ENCODE measurements around the gene MCM3.

DNA sequence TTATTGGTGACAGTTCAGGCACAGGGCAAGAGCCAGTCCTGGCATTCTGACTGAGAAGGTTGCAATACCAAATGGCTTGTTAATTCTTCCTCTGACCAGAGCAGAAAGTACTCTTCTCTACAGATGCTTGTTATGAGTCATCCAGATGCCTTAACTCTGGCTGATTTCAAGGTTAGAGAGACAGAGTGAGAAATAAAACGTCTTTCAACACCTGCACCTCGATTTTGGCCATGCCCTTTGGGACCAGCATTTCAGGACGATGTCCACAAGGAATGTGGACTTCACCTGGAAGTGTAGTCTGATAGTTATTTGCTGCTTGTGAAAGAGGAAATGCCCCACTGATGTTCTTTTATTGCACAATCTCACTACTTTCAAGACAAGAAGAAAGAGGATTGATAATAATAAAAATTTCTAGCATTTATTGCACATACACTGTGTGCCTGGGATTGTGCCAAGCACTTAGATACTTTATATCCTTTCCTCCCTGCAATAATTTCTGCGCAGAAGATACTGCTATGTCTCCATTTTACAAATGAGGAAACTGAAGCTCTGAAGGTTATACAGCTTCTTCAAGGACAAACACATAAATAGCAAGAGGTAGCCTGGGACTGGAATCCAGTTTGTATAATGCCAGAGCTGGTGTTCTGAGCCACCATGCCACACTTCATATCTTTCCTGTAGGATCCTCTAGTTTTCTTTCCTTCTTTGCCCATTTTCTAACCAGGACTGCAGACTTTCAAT lies 33.5 kb upstream of the MCM3 start:
- TF ChIP-seq, protein P1, sequence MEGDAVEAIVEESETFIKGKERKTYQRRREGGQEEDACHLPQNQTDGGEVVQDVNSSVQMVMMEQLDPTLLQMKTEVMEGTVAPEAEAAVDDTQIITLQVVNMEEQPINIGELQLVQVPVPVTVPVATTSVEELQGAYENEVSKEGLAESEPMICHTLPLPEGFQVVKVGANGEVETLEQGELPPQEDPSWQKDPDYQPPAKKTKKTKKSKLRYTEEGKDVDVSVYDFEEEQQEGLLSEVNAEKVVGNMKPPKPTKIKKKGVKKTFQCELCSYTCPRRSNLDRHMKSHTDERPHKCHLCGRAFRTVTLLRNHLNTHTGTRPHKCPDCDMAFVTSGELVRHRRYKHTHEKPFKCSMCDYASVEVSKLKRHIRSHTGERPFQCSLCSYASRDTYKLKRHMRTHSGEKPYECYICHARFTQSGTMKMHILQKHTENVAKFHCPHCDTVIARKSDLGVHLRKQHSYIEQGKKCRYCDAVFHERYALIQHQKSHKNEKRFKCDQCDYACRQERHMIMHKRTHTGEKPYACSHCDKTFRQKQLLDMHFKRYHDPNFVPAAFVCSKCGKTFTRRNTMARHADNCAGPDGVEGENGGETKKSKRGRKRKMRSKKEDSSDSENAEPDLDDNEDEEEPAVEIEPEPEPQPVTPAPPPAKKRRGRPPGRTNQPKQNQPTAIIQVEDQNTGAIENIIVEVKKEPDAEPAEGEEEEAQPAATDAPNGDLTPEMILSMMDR (conservative IDR thresholded peaks at IDR 0.05; ENCODE audit: low read depth, low read length) = no peak
- TF ChIP-seq MAFK (IDR thresholded peaks at IDR 0.05; ENCODE audit: low read depth, low read length) (no peak), RFX5 (IDR thresholded peaks at IDR 0.05; ENCODE audit: low read depth, low read length) (no peak), POLR2A (IDR thresholded peaks at IDR 0.05; ENCODE audit: low read depth, low read length) (no peak), RAD21 (IDR thresholded peaks at IDR 0.05; ENCODE audit: low read length) (no peak), SMC3 (IDR thresholded peaks at IDR 0.05; ENCODE audit: low read depth, low read length) (no peak), MXI1 (IDR thresholded peaks at IDR 0.05; ENCODE audit: borderline replicate concordance, low read depth, low read length) (no peak)

Measured in IMR-90 (cell line).